Lower lobe of right lung (tissue), 2 donors: ENCODE measurements around the gene CSNK2A1. TPM values are rescaled to one million over a fixed set of nuclear protein-coding genes. Genes with fewer than 3 reads are reported as not detected.

Source experiments
- ATAC-seq, 2 donors: fragments of 200-7000 bp; cut with Tn5 transposase; one replicate each; pipeline ENCODE4 v1.9.1; 2020 to 2022; ENCODE audit warnings: mild to moderate bottlenecking in 2 of 2, moderate library complexity in 2 of 2
- DNase-seq: peaks from one replicate; pipeline ENCODE4 v3.0.0-alpha.2; 2020
- H3K27ac ChIP-seq: fragments of 200-600 bp; one replicate; pipeline ENCODE4 v1.8.0; 2022
- H3K27me3 ChIP-seq: fragments of 200-600 bp; one replicate; pipeline ENCODE4 v1.8.0; 2022; ENCODE audit warnings: low read depth
- H3K36me3 ChIP-seq: fragments of 200-600 bp; one replicate; pipeline ENCODE4 v1.8.0; 2022; ENCODE audit warnings: mild to moderate bottlenecking
- H3K4me1 ChIP-seq: fragments of 200-600 bp; one replicate; pipeline ENCODE4 v1.8.0; 2022
- H3K4me3 ChIP-seq: fragments of 200-600 bp; one replicate; pipeline ENCODE4 v1.8.0; 2022; ENCODE audit warnings: mild to moderate bottlenecking
- H3K9me3 ChIP-seq: fragments of 200-600 bp; one replicate; pipeline ENCODE4 v1.8.0; 2022
- intact Hi-C: fragments of 100-400 bp; cut with DNase I; formaldehyde crosslinking; loops from one replicate; pipeline ENCODE4 v1.11.0; 2022
- total RNA-seq: library from RNA; stranded (reverse); fragmentation: NEBNext Ultra II Directional; extraction: Animal tissue kit (Norgen Biotek cat#: 25700); gene quantifications from one replicate; pipeline ENCODE4 v1.2.1, GENCODE V29; 2021
- TF ChIP-seq, protein P1 (sequence below): fragments of 200-600 bp; IDR thresholded peaks from one replicate; pipeline ENCODE4 v1.8.0; 2022; ENCODE audit warnings: antibody characterized with exemption, mild to moderate bottlenecking
- donor health status: DM: no; HTN: yes; CAD: no; lungs with severe emphysema.

CSNK2A1 gene
- total RNA-seq, 1 donor from 2014 or later, result 86.3 TPM

DNA sequence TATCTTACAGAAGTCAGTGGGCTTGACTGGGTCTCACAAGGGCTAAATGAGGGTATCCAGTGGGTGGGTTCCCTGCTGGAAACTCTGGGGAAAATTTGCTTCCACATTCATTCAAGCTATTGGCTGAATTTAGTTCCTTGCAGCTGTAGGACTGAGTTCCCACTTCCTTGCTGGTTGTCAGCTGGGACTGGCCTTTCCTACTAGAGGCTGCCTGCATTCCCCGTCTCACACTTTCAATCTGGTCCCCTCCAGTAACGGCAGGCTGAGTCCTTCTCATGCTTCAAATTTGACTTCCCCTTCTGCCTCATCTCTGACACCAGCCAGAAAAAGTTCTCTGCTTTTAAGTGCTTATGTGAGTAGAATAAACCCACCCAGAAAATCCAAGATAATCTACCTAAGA, 4.4 kb downstream of the CSNK2A1 start:
- intact Hi-C loops, result no loop called here
- peaks cover 60% of the 10 kb centered on the region for H3K4me1 ChIP-seq
- H3K4me3 ChIP-seq, result no peak overlapping the region
- H3K27me3 ChIP-seq, result no peaks in the 10 kb centered on the region
- no peak overlapping the region for H3K27ac ChIP-seq
- H3K9me3 ChIP-seq, result no peaks in the 10 kb centered on the region
- H3K36me3 ChIP-seq, result no peaks in the 10 kb centered on the region
- TF ChIP-seq, protein P1, sequence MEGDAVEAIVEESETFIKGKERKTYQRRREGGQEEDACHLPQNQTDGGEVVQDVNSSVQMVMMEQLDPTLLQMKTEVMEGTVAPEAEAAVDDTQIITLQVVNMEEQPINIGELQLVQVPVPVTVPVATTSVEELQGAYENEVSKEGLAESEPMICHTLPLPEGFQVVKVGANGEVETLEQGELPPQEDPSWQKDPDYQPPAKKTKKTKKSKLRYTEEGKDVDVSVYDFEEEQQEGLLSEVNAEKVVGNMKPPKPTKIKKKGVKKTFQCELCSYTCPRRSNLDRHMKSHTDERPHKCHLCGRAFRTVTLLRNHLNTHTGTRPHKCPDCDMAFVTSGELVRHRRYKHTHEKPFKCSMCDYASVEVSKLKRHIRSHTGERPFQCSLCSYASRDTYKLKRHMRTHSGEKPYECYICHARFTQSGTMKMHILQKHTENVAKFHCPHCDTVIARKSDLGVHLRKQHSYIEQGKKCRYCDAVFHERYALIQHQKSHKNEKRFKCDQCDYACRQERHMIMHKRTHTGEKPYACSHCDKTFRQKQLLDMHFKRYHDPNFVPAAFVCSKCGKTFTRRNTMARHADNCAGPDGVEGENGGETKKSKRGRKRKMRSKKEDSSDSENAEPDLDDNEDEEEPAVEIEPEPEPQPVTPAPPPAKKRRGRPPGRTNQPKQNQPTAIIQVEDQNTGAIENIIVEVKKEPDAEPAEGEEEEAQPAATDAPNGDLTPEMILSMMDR, result no peak
- ATAC-seq (no peak), DNase-seq (no peak)

DNA sequence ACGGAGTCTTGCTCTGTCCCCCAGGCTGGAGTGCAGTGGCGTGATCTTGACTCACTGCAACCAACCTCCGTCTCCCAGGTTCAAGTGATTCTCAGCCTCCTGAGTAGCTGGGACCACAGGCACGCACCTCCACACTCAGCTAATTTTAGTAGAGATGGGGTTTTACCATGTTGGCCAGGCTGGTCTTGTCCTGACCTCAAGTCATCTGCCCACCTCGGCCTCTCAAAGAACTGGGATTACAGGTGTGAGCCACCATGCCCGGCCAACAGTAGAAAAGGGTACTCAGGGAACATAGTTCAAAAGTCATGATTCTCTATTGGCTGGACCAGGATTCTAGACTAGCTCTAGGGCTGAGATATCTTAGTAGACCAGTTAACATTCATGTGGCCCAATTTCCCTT, 5.6 kb downstream of the CSNK2A1 start:
- no peak overlapping the region for H3K27ac ChIP-seq
- DNase-seq (no peak), ATAC-seq (no peak)
- H3K9me3 ChIP-seq, result no peaks in the 10 kb centered on the region
- intact Hi-C loops, result no loop called here
- peaks cover 71% of the 10 kb centered on the region for H3K4me1 ChIP-seq
- H3K36me3 ChIP-seq, result no peaks in the 10 kb centered on the region
- H3K4me3 ChIP-seq, result no peak overlapping the region
- TF ChIP-seq, protein P1, result no peak
- H3K27me3 ChIP-seq, result no peaks in the 10 kb centered on the region

DNA sequence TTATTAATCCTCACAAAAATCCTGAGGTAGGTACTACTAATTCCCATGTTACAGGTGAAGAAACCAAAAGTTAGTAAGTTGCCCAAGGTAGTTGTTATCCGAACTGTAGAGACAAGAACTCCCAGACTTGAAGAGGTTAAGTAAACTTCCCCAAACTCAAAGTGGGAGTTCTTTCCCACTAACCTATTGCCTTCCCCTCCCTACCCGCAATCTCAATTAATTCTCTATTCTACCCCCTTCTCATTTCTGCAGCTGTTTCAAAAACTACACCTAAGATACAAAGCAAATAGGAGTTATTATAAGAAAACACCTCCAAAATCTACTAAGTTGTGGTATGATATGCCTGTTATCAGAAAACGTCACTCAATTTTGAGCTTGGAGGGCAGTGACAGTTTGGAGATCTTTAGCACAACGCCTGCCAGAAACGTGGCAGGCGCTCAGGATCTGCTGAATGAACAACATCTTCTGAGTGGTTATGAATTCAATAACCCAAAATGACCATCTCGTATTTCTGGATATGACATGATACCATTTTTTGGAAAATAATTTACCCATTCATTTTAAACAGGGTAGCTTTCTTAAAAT, 7.1 kb downstream of the CSNK2A1 start:
- Histone ChIP-seq H3K4me1 (peaks cover 73% of the 10 kb centered on the region), H3K9me3 (no peaks in the 10 kb centered on the region), H3K27ac (no peak overlapping the region), H3K4me3 (no peak overlapping the region), H3K27me3 (no peaks in the 10 kb centered on the region), H3K36me3 (no peaks in the 10 kb centered on the region)
- TF ChIP-seq, protein P1, result no peak
- ATAC-seq (no peak), DNase-seq (no peak)
- intact Hi-C loops, result no loop called here

DNA sequence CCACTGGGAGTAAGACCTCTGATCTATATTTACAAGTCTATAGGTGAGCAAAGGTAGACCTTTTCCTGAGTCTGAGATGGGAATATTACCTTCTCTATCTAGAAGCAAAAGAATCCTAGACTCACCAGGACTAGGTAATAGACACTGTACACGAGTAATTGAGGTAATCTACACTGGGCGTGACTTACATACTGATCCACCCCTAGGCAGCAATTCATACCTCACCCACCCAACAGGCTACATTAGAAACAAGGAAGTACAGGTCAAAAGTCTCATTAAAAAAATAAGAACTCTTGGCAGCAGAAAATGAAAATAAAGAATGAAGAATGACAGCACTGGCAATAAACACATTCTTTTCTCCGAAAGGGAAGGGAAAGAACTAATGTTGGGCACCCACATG, 7.6 kb downstream of the CSNK2A1 start:
- H3K27me3 ChIP-seq, result no peaks in the 10 kb centered on the region
- H3K4me3 ChIP-seq, result no peak overlapping the region
- DNase-seq (no peak), ATAC-seq (peak; percentile 77 to 81)
- no peaks in the 10 kb centered on the region for H3K36me3 ChIP-seq
- no peak overlapping the region for H3K27ac ChIP-seq
- TF ChIP-seq, protein P1, result no peak
- intact Hi-C loops, result no loop called here
- no peaks in the 10 kb centered on the region for H3K9me3 ChIP-seq
- peaks cover 74% of the 10 kb centered on the region for H3K4me1 ChIP-seq

DNA sequence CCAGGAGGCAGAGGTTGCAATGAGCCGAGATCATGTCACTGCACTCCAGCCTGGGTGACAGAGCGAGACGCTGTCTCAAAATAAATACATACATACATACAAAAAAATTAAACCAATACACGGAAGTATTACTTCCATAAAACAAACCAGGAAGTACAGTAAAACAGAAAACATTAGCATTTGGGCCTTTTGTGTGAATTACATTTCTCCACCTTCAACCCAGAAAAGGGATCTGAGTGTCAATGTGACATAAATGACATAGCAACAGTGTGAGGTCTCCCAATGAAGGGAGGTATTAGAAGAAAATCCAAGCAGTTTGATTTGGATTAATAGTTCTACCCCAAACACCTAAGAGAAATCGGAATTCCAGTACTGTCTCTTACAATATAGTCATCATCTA, 10.1 kb downstream of the CSNK2A1 start:
- no peaks in the 10 kb centered on the region for H3K27me3 ChIP-seq
- peaks cover 58% of the 10 kb centered on the region for H3K4me1 ChIP-seq
- no peak for DNase-seq
- ATAC-seq, result no peak
- no peak overlapping the region for H3K27ac ChIP-seq
- TF ChIP-seq, protein P1, result no peak
- H3K9me3 ChIP-seq, result no peaks in the 10 kb centered on the region
- no peak overlapping the region for H3K4me3 ChIP-seq
- no peaks in the 10 kb centered on the region for H3K36me3 ChIP-seq
- intact Hi-C loops, result no loop called here

DNA sequence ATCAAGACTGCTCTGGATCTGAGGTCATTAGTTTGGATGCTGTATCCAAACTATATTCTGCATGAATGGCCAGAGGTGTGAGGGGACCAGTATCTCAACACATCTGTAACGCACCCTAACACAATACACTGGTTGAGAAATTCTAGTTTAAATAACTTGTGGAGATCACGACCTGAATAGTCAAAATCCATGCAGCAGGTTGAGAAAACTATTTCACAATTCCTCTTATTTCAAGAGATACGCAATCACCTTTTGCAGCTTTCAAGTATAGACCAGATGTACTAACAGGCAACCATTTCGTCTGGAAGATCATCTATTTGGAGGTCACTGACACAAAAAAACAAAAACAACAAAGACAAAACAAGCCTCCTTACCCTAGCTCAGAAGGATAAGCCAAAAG, 11.1 kb downstream of the CSNK2A1 start:
- H3K4me1 ChIP-seq, result peaks cover 58% of the 10 kb centered on the region
- no peak for ATAC-seq
- peaks cover 2% of the 10 kb centered on the region for H3K9me3 ChIP-seq
- H3K27ac ChIP-seq, result no peak overlapping the region
- TF ChIP-seq, protein P1, result no peak
- H3K36me3 ChIP-seq, result peaks cover 4% of the 10 kb centered on the region
- no peaks in the 10 kb centered on the region for H3K27me3 ChIP-seq
- intact Hi-C loops, result no loop called here
- H3K4me3 ChIP-seq, result no peak overlapping the region
- no peak for DNase-seq
